Karpas-422 (cell line): ENCODE results near the gene KIAA1958. TPM values are rescaled to one million over a fixed set of nuclear protein-coding genes. Genes with fewer than 3 reads are reported as not detected.

Source experiments
- DNase-seq: peaks from one replicate; pipeline ENCODE4 v3.0.0-alpha.2; 2015
- H2AFZ ChIP-seq: fragments of 200-600 bp; sonication (generic); 2 replicates; pipeline ENCODE4 v1.6.1; 2014; ENCODE audit warnings: antibody characterized with exemption, low read length, mixed read lengths
- H3K27ac ChIP-seq: fragments of 200-600 bp; sonication (generic); 2 replicates; pipeline ENCODE4 v1.5.1; 2014; ENCODE audit warnings: mild to moderate bottlenecking, low read length, moderate library complexity
- H3K27me3 ChIP-seq: fragments of 200-600 bp; sonication (generic); 2 replicates; pipeline ENCODE4 v1.6.1; 2014; ENCODE audit warnings: low read length, mixed read lengths
- H3K36me3 ChIP-seq: fragments of 200-600 bp; sonication (generic); 2 replicates; pipeline ENCODE4 v1.6.1; 2014; ENCODE audit warnings: low read length, mixed read lengths; ENCODE audit not compliant: insufficient read depth
- H3K4me1 ChIP-seq: fragments of 200-600 bp; sonication (generic); 2 replicates; pipeline ENCODE4 v1.6.1; 2014; ENCODE audit warnings: mild to moderate bottlenecking, low read length, mixed read lengths
- H3K4me2 ChIP-seq: fragments of 200-600 bp; sonication (generic); 2 replicates; pipeline ENCODE4 v1.6.1; 2014; ENCODE audit warnings: low read length, low read depth, mild to moderate bottlenecking; ENCODE audit not compliant: poor library complexity, severe bottlenecking
- H3K4me3 ChIP-seq: fragments of 200-600 bp; sonication (generic); 2 replicates; pipeline ENCODE4 v1.5.1; 2014; ENCODE audit warnings: mild to moderate bottlenecking, antibody characterized with exemption, low read length, mixed read lengths
- H3K79me2 ChIP-seq: fragments of 200-600 bp; sonication (generic); 2 replicates; pipeline ENCODE4 v1.6.1; 2014; ENCODE audit warnings: mild to moderate bottlenecking, low read length, mixed read lengths
- H3K9ac ChIP-seq: fragments of 200-600 bp; sonication (generic); 2 replicates; pipeline ENCODE4 v1.6.0; 2014; ENCODE audit warnings: low read length
- H3K9me2 ChIP-seq: fragments of 200-600 bp; sonication (generic), shearing (Covaris generic); replicated peaks from 2 replicates; pipeline ENCODE4 v1.6.0; 2014; ENCODE audit warnings: mild to moderate bottlenecking, low read length, moderate library complexity; ENCODE audit not compliant: insufficient read depth
- H3K9me3 ChIP-seq: fragments of 300-700, 200-600 bp; sonication (generic); 2 replicates; pipeline ENCODE4 v1.6.1; 2014; ENCODE audit warnings: low read length, mixed read lengths
- H4K20me1 ChIP-seq: fragments of 200-600 bp; sonication (generic); 2 replicates; pipeline ENCODE4 v1.6.1; 2014; ENCODE audit warnings: mild to moderate bottlenecking, antibody characterized with exemption, low read length, low read depth; ENCODE audit not compliant: insufficient read depth
- total RNA-seq: library from RNA; depleted of rRNA; stranded (reverse); fragments of >200 nt; shearing (Covaris generic); gene quantifications from 2 replicates; pipeline ENCODE4 v1.2.3, GENCODE V29; 2014; ENCODE audit warnings: low replicate concordance

The KIAA1958 gene
- total RNA-seq, 1 experiment from 2014 or later = 44.7 TPM

DNA sequence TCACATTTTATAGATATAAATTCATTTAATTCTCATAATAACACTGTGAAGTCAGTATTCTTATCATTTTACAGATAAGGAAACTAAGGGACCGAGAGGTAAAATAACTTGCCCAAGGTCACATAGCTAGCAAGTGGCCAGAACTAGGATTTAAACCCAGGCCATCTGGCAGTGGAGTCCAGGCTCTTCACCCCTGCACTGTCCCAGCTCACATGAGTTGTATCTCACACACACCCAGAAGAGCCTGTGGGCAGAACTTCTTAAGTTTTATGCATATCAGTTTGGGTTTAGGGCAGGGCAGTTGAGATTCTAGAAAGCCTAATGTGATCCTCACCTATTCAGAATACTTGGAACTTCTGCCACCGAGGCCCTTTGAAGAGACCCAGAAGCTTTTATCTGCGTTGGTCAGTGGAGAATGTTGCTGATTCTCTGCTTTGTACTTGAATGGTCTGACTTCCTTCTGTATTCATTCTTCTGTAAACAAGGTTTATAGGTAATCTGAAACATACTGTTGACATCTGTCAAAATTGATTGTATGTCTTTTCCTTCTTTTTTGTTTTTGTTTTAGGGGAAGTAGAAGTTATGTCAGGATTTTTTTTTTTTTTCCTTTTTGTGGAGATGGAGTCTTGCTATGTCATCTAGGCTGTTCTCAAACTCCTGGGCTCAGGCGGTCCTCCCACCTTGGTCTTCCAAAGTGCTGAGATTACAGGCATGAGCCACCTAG is 75.8 kb downstream of the KIAA1958 start:
- Histone ChIP-seq H3K9ac (no peak overlapping the region), H3K4me2 (no peak overlapping the region), H3K4me1 (peaks cover 43% of the 10 kb centered on the region), H2AFZ (no peak overlapping the region), H4K20me1 (no peaks in the 10 kb centered on the region), H3K27ac (no peak overlapping the region), H3K36me3 (no peaks in the 10 kb centered on the region), H3K27me3 (no peaks in the 10 kb centered on the region), H3K79me2 (peaks cover 99% of the 10 kb centered on the region), H3K4me3 (no peak overlapping the region), H3K9me2 (no peaks in the 10 kb centered on the region), H3K9me3 (no peaks in the 10 kb centered on the region)
- DNase-seq = no peak

- Histone ChIP-seq H3K27ac (no peak overlapping the region), H3K4me2 (no peak overlapping the region), H3K36me3 (peaks cover 6% of the 10 kb centered on the region; the same call in 1 of the 2 replicates), H3K9ac (no peak overlapping the region), H3K9me2 (no peaks in the 10 kb centered on the region), H3K4me1 (peaks cover 57% of the 10 kb centered on the region), H3K4me3 (no peak overlapping the region), H3K27me3 (no peaks in the 10 kb centered on the region), H2AFZ (no peak overlapping the region), H3K79me2 (peaks cover 98% of the 10 kb centered on the region), H4K20me1 (peaks cover 24% of the 10 kb centered on the region), H3K9me3 (no peaks in the 10 kb centered on the region)
- DNase-seq = no peak
Measured at GRCh38 chr9:112569186-112569585, 82.6 kb downstream of the KIAA1958 start.

GRCh38 chr9:112570671-112571167 is 84.1 kb downstream of the KIAA1958 start:
- peaks cover 98% of the 10 kb centered on the region for H3K79me2 ChIP-seq
- H3K4me2 ChIP-seq = peak overlapping the region; percentile 70
- H3K4me3 ChIP-seq = no peak overlapping the region

GRCh38 chr9:112571624-112572355 is 85.2 kb downstream of the KIAA1958 start:
- Histone ChIP-seq H3K36me3 (peaks cover 6% of the 10 kb centered on the region; the same call in 1 of the 2 replicates), H3K27ac (peak overlapping the region; percentile 59), H3K4me2 (peak overlapping the region; percentile 70), H3K4me1 (peaks cover 42% of the 10 kb centered on the region), H3K4me3 (no peak overlapping the region), H3K9me2 (no peaks in the 10 kb centered on the region), H3K9me3 (no peaks in the 10 kb centered on the region), H3K27me3 (no peaks in the 10 kb centered on the region), H3K79me2 (peaks cover 98% of the 10 kb centered on the region), H3K9ac (no peak overlapping the region), H4K20me1 (peaks cover 24% of the 10 kb centered on the region), H2AFZ (no peak overlapping the region)
- no peak for DNase-seq

More at GRCh38 chr9:112570671-112571167, 84.1 kb downstream of the KIAA1958 start:
- H4K20me1 ChIP-seq = peaks cover 24% of the 10 kb centered on the region
- 0 out of 2 replicates have a peak overlapping the region, but pooled peaks have one; percentile 5 for H3K9ac ChIP-seq
- H3K9me3 ChIP-seq = no peaks in the 10 kb centered on the region
- H3K4me1 ChIP-seq = peaks cover 42% of the 10 kb centered on the region
- no peak overlapping the region for H2AFZ ChIP-seq
- no peak for DNase-seq
- H3K27me3 ChIP-seq = no peaks in the 10 kb centered on the region
- no peaks in the 10 kb centered on the region for H3K9me2 ChIP-seq
- peaks cover 6% of the 10 kb centered on the region; the same call in 1 of the 2 replicates for H3K36me3 ChIP-seq
- H3K27ac ChIP-seq = peak overlapping the region; percentile 42

- H3K4me1 ChIP-seq = peaks cover 42% of the 10 kb centered on the region
Measured at GRCh38 chr9:112572416-112572815, 85.8 kb downstream of the KIAA1958 start.

DNA sequence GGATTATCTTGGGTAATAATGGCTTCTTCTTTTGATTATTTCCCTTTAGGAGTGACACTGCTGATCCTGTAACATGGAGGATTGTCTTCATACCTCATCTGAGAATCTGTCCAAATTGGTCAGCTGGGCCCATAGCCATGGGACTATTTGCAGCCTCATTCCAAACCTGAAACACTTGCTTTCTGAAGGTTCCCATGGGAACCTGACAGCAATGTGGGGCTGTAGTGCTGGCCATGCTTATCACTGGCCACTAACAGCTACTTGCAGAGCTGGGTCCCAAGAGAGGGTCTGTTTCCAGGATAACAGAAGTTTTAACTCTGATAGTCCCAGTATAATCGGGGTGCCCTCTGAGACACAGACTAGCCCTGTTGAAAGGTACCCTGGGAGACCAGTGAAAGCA is 87.4 kb downstream of the KIAA1958 start:
- H3K27me3 ChIP-seq = no peaks in the 10 kb centered on the region
- no peaks in the 10 kb centered on the region for H3K9me3 ChIP-seq
- H4K20me1 ChIP-seq = peaks cover 24% of the 10 kb centered on the region
- peaks cover 6% of the 10 kb centered on the region; the same call in 1 of the 2 replicates for H3K36me3 ChIP-seq
- no peaks in the 10 kb centered on the region for H3K9me2 ChIP-seq
- H2AFZ ChIP-seq = no peak overlapping the region
- no peak overlapping the region for H3K27ac ChIP-seq
- no peak overlapping the region for H3K4me2 ChIP-seq
- peaks cover 47% of the 10 kb centered on the region for H3K4me1 ChIP-seq
- H3K79me2 ChIP-seq = peaks cover 98% of the 10 kb centered on the region
- no peak for DNase-seq
- H3K9ac ChIP-seq = no peak overlapping the region
- no peak overlapping the region for H3K4me3 ChIP-seq

More at GRCh38 chr9:112572416-112572815, 85.8 kb downstream of the KIAA1958 start:
- no peak overlapping the region for H3K9ac ChIP-seq
- peaks cover 24% of the 10 kb centered on the region for H4K20me1 ChIP-seq
- H3K4me3 ChIP-seq = no peak overlapping the region
- peak overlapping the region; percentile 70 for H3K4me2 ChIP-seq
- H3K9me2 ChIP-seq = no peaks in the 10 kb centered on the region
- peak overlapping the region; percentile 33 for H3K27ac ChIP-seq
- H2AFZ ChIP-seq = no peak overlapping the region
- peak; percentile 83 for DNase-seq
- H3K9me3 ChIP-seq = no peaks in the 10 kb centered on the region
- H3K79me2 ChIP-seq = peaks cover 98% of the 10 kb centered on the region
- H3K36me3 ChIP-seq = peaks cover 6% of the 10 kb centered on the region; the same call in 1 of the 2 replicates
- no peaks in the 10 kb centered on the region for H3K27me3 ChIP-seq

- Histone ChIP-seq H3K27me3 (no peaks in the 10 kb centered on the region), H3K27ac (no peak overlapping the region), H3K79me2 (peaks cover 98% of the 10 kb centered on the region), H2AFZ (no peak overlapping the region), H3K36me3 (peaks cover 6% of the 10 kb centered on the region; the same call in 1 of the 2 replicates), H4K20me1 (peaks cover 22% of the 10 kb centered on the region), H3K4me1 (peaks cover 38% of the 10 kb centered on the region), H3K9ac (no peak overlapping the region), H3K4me2 (no peak overlapping the region), H3K9me3 (no peaks in the 10 kb centered on the region), H3K9me2 (no peaks in the 10 kb centered on the region), H3K4me3 (no peak overlapping the region)
- DNase-seq = no peak
Measured at GRCh38 chr9:112575107-112575506, 88.5 kb downstream of the KIAA1958 start.
